HFF-Myc (cell line): ENCODE measurements around the gene CDH11.

Experiments used
- DNase-seq: peaks from one replicate; pipeline ENCODE4 v3.0.0-alpha.2; 2011; ENCODE audit warnings: low read depth; ENCODE audit errors: extremely low read depth
- H3K4me3 ChIP-seq: replicated peaks from 2 replicates; pipeline ENCODE4 v1.5.1; 2011; ENCODE audit warnings: low read depth, mild to moderate bottlenecking, control low read depth, low read length
- CTCF ChIP-seq: IDR thresholded peaks from 2 replicates; pipeline ENCODE4 v1.5.1; 2012; ENCODE audit warnings: mild to moderate bottlenecking, low read depth, low read length, control low read depth; ENCODE audit errors: missing control alignments

Gene CDH11

GRCh38 chr16:65126845-65127624, 5.2 kb upstream of the CDH11 start:
- TF ChIP-seq CTCF = peak; percentile 22
- no peak overlapping the region for H3K4me3 ChIP-seq

GRCh38 chr16:65125871-65126270, 4.0 kb upstream of the CDH11 start:
- no peak overlapping the region for H3K4me3 ChIP-seq
- DNase-seq = no peak
- no peak for TF ChIP-seq CTCF

More at GRCh38 chr16:65126845-65127624, 5.2 kb upstream of the CDH11 start:
- no peak for DNase-seq

- no peak for DNase-seq
- no peak overlapping the region for H3K4me3 ChIP-seq
- TF ChIP-seq CTCF = no peak
Measured at GRCh38 chr16:65125322-65125721, 3.5 kb upstream of the CDH11 start.

GRCh38 chr16:65124596-65124995, 2.7 kb upstream of the CDH11 start:
- peak overlapping the region; percentile 89 for H3K4me3 ChIP-seq
- no peak for DNase-seq
- no peak for TF ChIP-seq CTCF

- no peak for DNase-seq
- peak overlapping the region; percentile 89 for H3K4me3 ChIP-seq
- TF ChIP-seq CTCF = no peak
Measured at GRCh38 chr16:65124212-65124548, 2.3 kb upstream of the CDH11 start.

GRCh38 chr16:65123396-65124211, 1.7 kb upstream of the CDH11 start:
- peak overlapping the region; percentile 89 for H3K4me3 ChIP-seq
- no peak for DNase-seq
- no peak for TF ChIP-seq CTCF
